K562 (cell line): ENCODE results near the gene TTLL10. TPM values are rescaled to one million over a fixed set of nuclear protein-coding genes. Genes with fewer than 3 reads are reported as not detected.
A peak's percentile ranks its signal among the peaks of the same experiment; 100 is the strongest.

ENCODE experiments used
- CTCFL ChIP-seq: IDR thresholded peaks from 2 replicates; pipeline ENCODE4 v1.6.1; 2011; ENCODE audit warnings: borderline replicate concordance, low read depth, mild to moderate bottlenecking, moderate library complexity, low read length; ENCODE audit not compliant: insufficient read depth, poor library complexity, severe bottlenecking
- E2F5 ChIP-seq: sonication (generic); formaldehyde crosslinking; IDR thresholded peaks from 2 replicates; pipeline ENCODE4 v1.8.0; 2022; ENCODE audit warnings: mild to moderate bottlenecking, missing genetic modification reagents
- FOXM1 ChIP-seq, 2 experiments: fragments of 450-650 bp in 1 of 2; sonication (generic) in 1 of 2; formaldehyde crosslinking in 1 of 2; IDR thresholded peaks; 2 replicates each; pipeline versions ENCODE4 v1.6.1 to v1.9.0; 2017 to 2022; ENCODE audit warnings: low read depth in 2 of 2, mild to moderate bottlenecking in 2 of 2, missing genetic modification reagents in 1 of 2, moderate library complexity in 1 of 2
- MCM2 ChIP-seq: fragments of 450-650 bp; IDR thresholded peaks from 2 replicates; pipeline ENCODE4 v1.6.1; 2017; ENCODE audit warnings: low read depth, mild to moderate bottlenecking
- MCM3 ChIP-seq: fragments of 450-650 bp; IDR thresholded peaks from 2 replicates; pipeline ENCODE4 v1.6.1; 2016
- MLLT1 ChIP-seq, 2 experiments: fragments of 450-650 bp; IDR thresholded peaks; 2 replicates each; pipeline ENCODE4 v1.6.1; 2016
- TEAD2 ChIP-seq: fragments of 450-650 bp; IDR thresholded peaks from 2 replicates; pipeline ENCODE4 v1.6.1; 2016; ENCODE audit warnings: missing genetic modification characterization, control low read depth, missing compliant biosample characterization
- TFE3 ChIP-seq: fragments of 450-650 bp; formaldehyde crosslinking; IDR thresholded peaks from 2 replicates; pipeline ENCODE4 v1.4.0; 2020; ENCODE audit warnings: mild to moderate bottlenecking, mixed read lengths
- USF1 ChIP-seq: sonication (generic); formaldehyde crosslinking; IDR thresholded peaks from 2 replicates; pipeline ENCODE4 v1.9.0; 2022; ENCODE audit warnings: mild to moderate bottlenecking, missing genetic modification reagents
- USF2 ChIP-seq: sonication (generic); formaldehyde crosslinking; IDR thresholded peaks from 2 replicates; pipeline ENCODE4 v1.5.0; 2020; ENCODE audit warnings: missing genetic modification reagents
- ZNF511 ChIP-seq: sonication (generic); formaldehyde crosslinking; IDR thresholded peaks from 2 replicates; pipeline ENCODE4 v1.8.0; 2022; ENCODE audit warnings: mild to moderate bottlenecking, missing genetic modification reagents
- ZNF592 ChIP-seq: fragments of 450-650 bp; IDR thresholded peaks from 2 replicates; pipeline ENCODE4 v1.6.1; 2017; ENCODE audit warnings: antibody characterized with exemption, mild to moderate bottlenecking
- polyA plus RNA-seq, 8 experiments: library from polyadenylated mRNA; depleted of rRNA in 4 of 8; stranded (reverse) in 5 of 8; unstranded in 3 of 8; fragments of >200 nt; fragmentation: Nextera tagmentation in 2 of 8; fragmentation: Illumina TruSeq in 1 of 8; extraction: Ambion mirVana in 2 of 8; extraction: Trizol in 1 of 8; gene quantifications; 2 replicates each; pipeline versions ENCODE4 v1.2.1 to v1.2.3, GENCODE V29; 2011 to 2014; ENCODE audit warnings: inconsistent platforms in 1 of 8, missing spikeins in 1 of 8
- total RNA-seq, 7 experiments: library from RNA; depleted of rRNA in 6 of 7; stranded (reverse); fragments of >200 nt in 6 of 7; fragmentation: Illumina TruSeq in 2 of 7; extraction: Trizol in 2 of 7; gene quantifications; 2 replicates each; pipeline versions ENCODE4 v1.2.1 to v1.2.3, GENCODE V29; 2011 to 2021; ENCODE audit warnings: low replicate concordance in 1 of 7

The TTLL10 gene
- total and polyA plus RNA-seq, 9 of the 15 experiments (the other 6 are each of a cell fraction or from before 2014, with no cell fraction given): not detected

- TF ChIP-seq ZNF511 (CRISPR knock-in tag) (no peak), MCM3 (0 out of 2 replicates have a peak, but pooled peaks have one; percentile 0), ZNF592 (no peak), USF1 (CRISPR knock-in tag) (peak; percentile 51; the same call in 1 of the 2 replicates), USF2 (CRISPR knock-in tag) (peak; percentile 38; the same call in 1 of the 2 replicates), E2F5 (CRISPR knock-in tag) (no peak), TEAD2 (tag) (no peak), MCM2 (no peak), FOXM1 (IDR thresholded peaks at IDR 0.05; ENCODE audit: low read depth) (no peak), FOXM1 (CRISPR knock-in tag; IDR thresholded peaks at IDR 0.05; ENCODE audit: low read depth) (no peak), TFE3 (CRISPR knock-in tag) (0 out of 2 replicates have a peak, but pooled peaks have one; percentile 11), MLLT1 (IDR thresholded peaks at IDR 0.05) (no peak), CTCFL (no peak)
Measured at GRCh38 chr1:1148569-1148968, 25.1 kb upstream of the TTLL10 start (continued).
